Activated B cell treated with CpG ODN at 0.5 μM for 24 hours (primary cell): ENCODE measurements around the gene STAP2. TPM values are rescaled to one million over a fixed set of nuclear protein-coding genes. Genes with fewer than 3 reads are reported as not detected.

Source experiments
- ATAC-seq: fragments of 200-7000 bp; cut with Tn5 transposase; one replicate; pipeline ENCODE4 v1.10.0; 2021; ENCODE audit warnings: low read depth, mild to moderate bottlenecking, moderate library complexity
- CTCF ChIA-PET: fragments of 350-600 bp; sonication (Branson Sonifier 250); formaldehyde crosslinking; loops from one replicate; lab custom pipeline; 2021; ENCODE audit warnings: antibody characterized with exemption; lab: Charles Lee
- POLR2A ChIA-PET: fragments of 350-600 bp; sonication (Branson Sonifier 250); formaldehyde crosslinking; loops from one replicate; lab custom pipeline; 2021; ENCODE audit warnings: antibody characterized with exemption; lab: Charles Lee
- DNase-seq: peaks from one replicate; pipeline ENCODE4 v3.0.0; 2022
- H3K27ac Mint-ChIP-seq: one replicate; pipeline ENCODE4 v1.8.0; 2020; ENCODE audit warnings: mixed read lengths
- H3K27me3 Mint-ChIP-seq: one replicate; pipeline ENCODE4 v1.8.0; 2021; ENCODE audit warnings: mixed read lengths
- H3K36me3 Mint-ChIP-seq: one replicate; pipeline ENCODE4 v1.8.0; 2021; ENCODE audit warnings: low read depth, mixed read lengths
- H3K4me1 Mint-ChIP-seq: one replicate; pipeline ENCODE4 v1.8.0; 2021; ENCODE audit warnings: mixed read lengths
- H3K4me3 Mint-ChIP-seq: one replicate; pipeline ENCODE4 v1.8.0; 2020; ENCODE audit warnings: mild to moderate bottlenecking, mixed read lengths
- H3K9me3 Mint-ChIP-seq: one replicate; pipeline ENCODE4 v1.8.0; 2020; ENCODE audit warnings: mixed read lengths
- intact Hi-C: fragments of 100-400 bp; cut with micrococcal nuclease; formaldehyde crosslinking; loops from one replicate; pipeline ENCODE4 v1.15.1; 2024
- total RNA-seq: library from RNA; stranded (reverse); gene quantifications from 2 replicates; pipeline ENCODE4 v1.2.3, GENCODE V29; 2022
- TF ChIP-seq, protein P1 (sequence below): fragments of 200-600 bp; IDR thresholded peaks from one replicate; pipeline ENCODE4 v1.8.0; 2022; ENCODE audit warnings: antibody characterized with exemption, mild to moderate bottlenecking

Gene STAP2
- total RNA-seq, 1 donor from 2014 or later = 1.1 TPM

GRCh38 chr19:4322942-4323665, 15.5 kb downstream of the STAP2 start:
- ChIA-PET POLR2A (interaction anchor here (0.6 kb wide), 1 partner anchor 234 kb away, joined by 4 read pairs; no protein-coding TSS in a partner anchor), CTCF (interaction anchor here (1.2 to 2.7 kb wide), 2 partner anchors 20 to 29 kb away, joined by 3 to 8 read pairs; no protein-coding TSS in a partner anchor)
- DNase-seq (no peak), ATAC-seq (no peak)
- H3K9me3 Mint-ChIP-seq = peaks cover 10% of the 10 kb centered on the region
- H3K4me3 Mint-ChIP-seq = no peak overlapping the region
- H3K36me3 Mint-ChIP-seq = no peaks in the 10 kb centered on the region
- H3K27me3 Mint-ChIP-seq = no peaks in the 10 kb centered on the region
- no peak overlapping the region for H3K27ac Mint-ChIP-seq
- intact Hi-C loops = no loop called here
- TF ChIP-seq, protein P1, sequence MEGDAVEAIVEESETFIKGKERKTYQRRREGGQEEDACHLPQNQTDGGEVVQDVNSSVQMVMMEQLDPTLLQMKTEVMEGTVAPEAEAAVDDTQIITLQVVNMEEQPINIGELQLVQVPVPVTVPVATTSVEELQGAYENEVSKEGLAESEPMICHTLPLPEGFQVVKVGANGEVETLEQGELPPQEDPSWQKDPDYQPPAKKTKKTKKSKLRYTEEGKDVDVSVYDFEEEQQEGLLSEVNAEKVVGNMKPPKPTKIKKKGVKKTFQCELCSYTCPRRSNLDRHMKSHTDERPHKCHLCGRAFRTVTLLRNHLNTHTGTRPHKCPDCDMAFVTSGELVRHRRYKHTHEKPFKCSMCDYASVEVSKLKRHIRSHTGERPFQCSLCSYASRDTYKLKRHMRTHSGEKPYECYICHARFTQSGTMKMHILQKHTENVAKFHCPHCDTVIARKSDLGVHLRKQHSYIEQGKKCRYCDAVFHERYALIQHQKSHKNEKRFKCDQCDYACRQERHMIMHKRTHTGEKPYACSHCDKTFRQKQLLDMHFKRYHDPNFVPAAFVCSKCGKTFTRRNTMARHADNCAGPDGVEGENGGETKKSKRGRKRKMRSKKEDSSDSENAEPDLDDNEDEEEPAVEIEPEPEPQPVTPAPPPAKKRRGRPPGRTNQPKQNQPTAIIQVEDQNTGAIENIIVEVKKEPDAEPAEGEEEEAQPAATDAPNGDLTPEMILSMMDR = no peak
- H3K4me1 Mint-ChIP-seq = peaks cover 17% of the 10 kb centered on the region

DNA sequence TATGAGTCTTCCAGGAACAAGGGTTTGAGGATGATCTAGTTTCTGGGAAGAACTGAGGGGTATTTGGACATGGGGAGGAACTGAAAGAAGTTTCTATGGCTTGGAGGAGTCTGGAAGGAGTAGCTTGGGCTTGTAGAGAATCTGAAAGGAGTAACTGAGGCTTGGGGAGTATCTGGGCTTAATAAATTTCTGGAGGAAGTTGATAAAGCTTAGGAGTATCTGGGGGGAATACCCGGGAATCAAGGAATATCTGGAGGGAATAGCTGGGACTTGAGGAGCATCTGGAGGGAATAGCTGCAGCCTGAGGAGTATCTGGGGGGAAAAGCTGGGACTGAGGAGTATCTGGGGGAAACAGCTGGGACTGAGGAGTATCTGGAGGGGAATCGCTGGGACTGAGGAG, 18.2 kb downstream of the STAP2 start:
- peaks cover 10% of the 10 kb centered on the region for H3K9me3 Mint-ChIP-seq
- intact Hi-C loops = no loop called here
- ATAC-seq = no peak
- DNase-seq = no peak
- no peaks in the 10 kb centered on the region for H3K27me3 Mint-ChIP-seq
- CTCF ChIA-PET = interaction anchor here (0.6 to 1.0 kb wide), 2 partner anchors 32 to 816 kb away, joined by 3 to 5 read pairs; no protein-coding TSS in a partner anchor
- H3K36me3 Mint-ChIP-seq = no peaks in the 10 kb centered on the region
- POLR2A ChIA-PET = no interaction called here
- no peak overlapping the region for H3K27ac Mint-ChIP-seq
- TF ChIP-seq, protein P1 = no peak
- H3K4me3 Mint-ChIP-seq = no peak overlapping the region
- no peaks in the 10 kb centered on the region for H3K4me1 Mint-ChIP-seq

DNA sequence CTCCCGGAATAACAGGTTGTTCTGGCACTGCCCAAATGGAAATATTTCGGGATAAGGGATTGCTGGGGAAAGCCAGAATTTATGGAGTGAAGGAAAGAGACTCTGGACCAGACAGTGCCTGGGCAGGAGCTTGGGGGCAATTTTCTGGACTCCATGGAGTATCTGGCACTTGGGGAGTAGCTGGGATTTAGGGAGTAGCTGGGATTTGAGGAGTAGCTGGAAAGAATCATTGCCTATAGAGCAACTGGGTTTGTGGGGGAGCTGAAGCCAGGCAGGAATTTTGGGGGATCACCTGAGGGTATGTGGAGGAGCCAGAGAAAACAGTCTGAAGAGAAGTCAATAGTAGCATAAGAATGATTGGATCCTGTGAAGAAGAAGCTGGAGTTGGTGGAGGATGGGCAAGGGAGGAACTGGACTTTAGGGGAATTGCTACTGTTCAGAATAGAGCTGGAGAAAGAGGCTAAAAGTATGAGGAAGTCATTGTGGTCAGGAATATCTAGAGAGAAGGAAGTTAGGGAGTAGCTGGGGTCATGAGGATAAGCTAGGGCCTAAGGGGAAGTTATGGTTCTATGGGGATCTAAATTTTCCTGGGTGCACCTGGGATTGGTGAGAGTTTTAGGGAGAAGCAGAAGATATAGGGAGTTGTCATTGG, 19.4 kb downstream of the STAP2 start:
- ATAC-seq (no peak), DNase-seq (no peak)
- H3K9me3 Mint-ChIP-seq = peaks cover 10% of the 10 kb centered on the region
- intact Hi-C loops = no loop called here
- ChIA-PET CTCF (no interaction called here), POLR2A (no interaction called here)
- no peak overlapping the region for H3K27ac Mint-ChIP-seq
- no peak overlapping the region for H3K4me3 Mint-ChIP-seq
- no peaks in the 10 kb centered on the region for H3K36me3 Mint-ChIP-seq
- no peaks in the 10 kb centered on the region for H3K27me3 Mint-ChIP-seq
- no peaks in the 10 kb centered on the region for H3K4me1 Mint-ChIP-seq
- TF ChIP-seq, protein P1 = no peak

DNA sequence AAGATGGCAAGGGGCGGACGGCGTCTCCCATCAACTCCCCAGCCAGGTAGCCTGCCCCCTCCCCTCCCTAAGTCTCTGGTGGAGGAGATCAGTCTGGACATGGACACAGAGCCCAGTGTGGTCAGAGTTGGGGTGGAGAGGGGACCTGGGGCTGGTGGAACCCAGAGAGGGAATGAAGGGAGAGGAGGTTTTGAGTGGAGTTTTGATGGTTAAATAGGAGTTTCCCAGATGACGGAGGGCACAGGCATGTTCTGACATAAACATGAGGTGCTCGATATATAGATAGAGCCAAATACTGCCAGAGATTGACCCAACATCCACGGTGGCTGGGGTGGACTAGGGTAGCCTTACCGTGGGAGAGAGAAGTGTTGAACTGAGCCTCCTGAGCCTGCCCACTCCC, 20.2 kb downstream of the STAP2 start:
- DNase-seq (no peak), ATAC-seq (no peak)
- CTCF ChIA-PET = no interaction called here
- H3K27ac Mint-ChIP-seq = no peak overlapping the region
- intact Hi-C loops = no loop called here
- POLR2A ChIA-PET = no interaction called here
- H3K4me3 Mint-ChIP-seq = no peak overlapping the region
- no peaks in the 10 kb centered on the region for H3K27me3 Mint-ChIP-seq
- no peaks in the 10 kb centered on the region for H3K36me3 Mint-ChIP-seq
- peaks cover 10% of the 10 kb centered on the region for H3K9me3 Mint-ChIP-seq
- TF ChIP-seq, protein P1 = no peak
- no peaks in the 10 kb centered on the region for H3K4me1 Mint-ChIP-seq

GRCh38 chr19:4316956-4317355, 21.7 kb downstream of the STAP2 start:
- ATAC-seq (no peak), DNase-seq (no peak)
- Mint-ChIP-seq H3K27ac (no peak overlapping the region), H3K4me1 (no peaks in the 10 kb centered on the region), H3K27me3 (no peaks in the 10 kb centered on the region), H3K9me3 (peaks cover 10% of the 10 kb centered on the region), H3K4me3 (no peak overlapping the region), H3K36me3 (no peaks in the 10 kb centered on the region)
- ChIA-PET POLR2A (no interaction called here), CTCF (no interaction called here)
- intact Hi-C loops = no loop called here
- TF ChIP-seq, protein P1 = no peak
